Cardiac fibroblast (primary cell): Measurements from ENCODE around the gene ANKRD22.

Source experiments
- DNase-seq, 2 donors: peaks; one replicate each; pipeline versions ENCODE4 v3.0.0 to v3.0.0-alpha.2; 2010; ENCODE audit warnings: low read depth in 2 of 2
- H3K4me3 ChIP-seq, 2 donors: replicated peaks in 1 of 2; 1 replicate in 1 of 2; 2 replicates in 1 of 2; pipeline ENCODE4 v1.5.1; 2011; ENCODE audit warnings: low read depth in 2 of 2, low read length in 2 of 2, mild to moderate bottlenecking in 2 of 2, moderate library complexity in 1 of 2
- TF ChIP-seq, protein P1 (sequence below): IDR thresholded peaks from one replicate; pipeline ENCODE4 v1.5.1; 2011; ENCODE audit warnings: low read depth, mild to moderate bottlenecking, low read length, inconsistent platforms

ANKRD22 gene

DNA sequence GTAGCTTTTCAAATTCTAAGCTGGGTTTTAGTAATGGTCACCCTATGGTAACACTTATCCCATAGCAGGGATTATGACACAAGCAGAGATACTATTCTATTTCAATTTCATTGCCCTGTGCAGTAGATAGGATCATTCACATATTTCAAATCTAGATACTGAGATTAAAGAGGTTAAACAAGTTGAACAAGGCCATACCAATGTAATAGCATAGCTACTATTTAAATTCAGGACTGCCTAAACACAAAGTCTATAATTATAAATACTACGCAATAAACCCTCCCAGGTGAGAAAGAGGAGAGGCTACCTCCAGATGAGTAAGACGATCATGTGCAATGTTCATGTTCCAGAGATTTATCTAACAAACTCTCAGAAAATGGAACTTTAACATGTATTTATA is 48.0 kb downstream of the ANKRD22 start:
- H3K4me3 ChIP-seq, result no peak overlapping the region
- no peak for DNase-seq

DNA sequence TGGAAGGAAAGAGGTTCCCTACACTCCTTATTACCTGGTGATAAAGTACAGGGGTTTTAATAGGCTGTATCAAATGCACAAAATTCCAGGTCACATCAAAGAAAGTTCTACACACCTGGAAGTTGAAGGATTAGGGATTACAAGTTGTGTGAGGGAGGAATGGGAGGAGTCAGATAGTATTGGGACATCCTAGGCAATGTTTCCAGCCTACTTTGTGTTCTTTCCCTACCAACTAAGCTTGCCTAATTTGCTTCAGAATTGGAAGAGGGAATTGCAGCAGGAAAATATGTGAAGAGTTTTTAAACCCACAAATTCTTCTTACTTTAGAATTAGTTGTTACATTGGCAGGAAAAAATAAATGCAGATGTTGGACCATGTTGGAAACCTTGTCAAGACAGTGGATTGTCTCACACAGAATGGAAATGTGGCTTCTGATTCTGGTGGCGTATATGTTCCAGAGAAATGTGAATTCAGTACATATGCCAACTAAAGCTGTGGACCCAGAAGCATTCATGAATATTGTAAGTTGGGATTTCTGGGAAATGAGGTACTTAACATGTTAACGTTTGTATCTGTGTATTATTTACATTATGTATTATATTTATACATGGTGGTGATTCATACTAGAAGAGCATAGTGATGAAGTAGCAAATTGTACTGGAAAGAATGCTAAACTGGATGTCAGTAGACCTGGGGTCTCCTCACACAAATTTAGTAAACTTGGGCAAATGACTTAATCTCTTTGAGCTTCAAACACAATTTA is 48.9 kb downstream of the ANKRD22 start, which contains the start of gene LIPM:
TSS of gene LIPM (plus strand) at position 208 of the 763 bp plus-strand sequence. CDS start at position 375, 167 bp downstream.
- TF ChIP-seq, protein P1, sequence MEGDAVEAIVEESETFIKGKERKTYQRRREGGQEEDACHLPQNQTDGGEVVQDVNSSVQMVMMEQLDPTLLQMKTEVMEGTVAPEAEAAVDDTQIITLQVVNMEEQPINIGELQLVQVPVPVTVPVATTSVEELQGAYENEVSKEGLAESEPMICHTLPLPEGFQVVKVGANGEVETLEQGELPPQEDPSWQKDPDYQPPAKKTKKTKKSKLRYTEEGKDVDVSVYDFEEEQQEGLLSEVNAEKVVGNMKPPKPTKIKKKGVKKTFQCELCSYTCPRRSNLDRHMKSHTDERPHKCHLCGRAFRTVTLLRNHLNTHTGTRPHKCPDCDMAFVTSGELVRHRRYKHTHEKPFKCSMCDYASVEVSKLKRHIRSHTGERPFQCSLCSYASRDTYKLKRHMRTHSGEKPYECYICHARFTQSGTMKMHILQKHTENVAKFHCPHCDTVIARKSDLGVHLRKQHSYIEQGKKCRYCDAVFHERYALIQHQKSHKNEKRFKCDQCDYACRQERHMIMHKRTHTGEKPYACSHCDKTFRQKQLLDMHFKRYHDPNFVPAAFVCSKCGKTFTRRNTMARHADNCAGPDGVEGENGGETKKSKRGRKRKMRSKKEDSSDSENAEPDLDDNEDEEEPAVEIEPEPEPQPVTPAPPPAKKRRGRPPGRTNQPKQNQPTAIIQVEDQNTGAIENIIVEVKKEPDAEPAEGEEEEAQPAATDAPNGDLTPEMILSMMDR, result no peak
- no peak within 1 kb of the TSS for H3K4me3 ChIP-seq
- no peak for DNase-seq

More for the DNA sequence above, 48.0 kb downstream of the ANKRD22 start:
- TF ChIP-seq, protein P1, result no peak

DNA sequence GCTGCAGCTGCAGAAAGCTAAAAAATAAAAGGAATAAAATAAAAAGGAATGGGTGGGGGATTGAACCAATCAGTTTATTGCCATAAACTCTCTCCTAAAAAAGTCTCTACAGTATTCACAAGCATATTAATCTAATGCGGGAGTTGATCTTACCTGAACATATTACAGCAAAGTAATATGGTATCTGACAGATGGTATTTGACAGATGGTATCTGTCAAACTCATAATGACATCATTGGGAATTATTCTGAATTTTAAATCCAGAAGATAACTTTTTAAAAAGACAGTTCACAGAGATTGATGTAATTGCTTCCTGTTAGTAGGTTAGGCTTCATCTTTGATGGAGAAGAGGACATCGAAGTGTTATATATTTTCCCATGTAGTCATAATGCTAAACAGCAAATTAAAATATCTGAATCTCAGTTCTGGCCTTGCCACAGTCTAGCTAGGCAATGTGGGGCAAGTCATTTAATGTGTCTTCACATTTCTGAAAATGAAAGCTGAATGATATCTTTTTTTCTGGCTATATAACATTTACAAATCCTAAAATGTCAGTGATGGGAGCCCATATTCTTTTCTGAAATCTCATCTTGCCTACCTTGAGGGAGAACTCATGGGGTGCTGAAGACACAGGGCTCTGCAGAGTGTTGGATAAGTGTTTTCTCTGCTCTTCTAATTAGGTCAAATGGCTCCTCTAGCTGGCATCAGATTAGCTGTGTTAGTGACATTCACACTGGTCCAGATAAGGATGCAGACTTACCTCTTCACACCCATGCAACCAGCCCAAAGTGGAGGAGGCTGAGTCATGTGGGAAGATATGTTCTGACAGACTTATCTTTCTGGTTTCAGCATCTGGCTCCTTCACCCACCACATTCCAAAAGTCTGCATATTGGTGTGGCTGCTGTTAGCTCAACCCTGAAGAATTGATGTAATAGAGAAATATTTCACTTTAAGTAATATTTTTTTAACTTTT is 51.2 kb downstream of the ANKRD22 start:
- DNase-seq, result peak; percentile 56 to 77
- H3K4me3 ChIP-seq, result no peak overlapping the region
- TF ChIP-seq, protein P1, result no peak

DNA sequence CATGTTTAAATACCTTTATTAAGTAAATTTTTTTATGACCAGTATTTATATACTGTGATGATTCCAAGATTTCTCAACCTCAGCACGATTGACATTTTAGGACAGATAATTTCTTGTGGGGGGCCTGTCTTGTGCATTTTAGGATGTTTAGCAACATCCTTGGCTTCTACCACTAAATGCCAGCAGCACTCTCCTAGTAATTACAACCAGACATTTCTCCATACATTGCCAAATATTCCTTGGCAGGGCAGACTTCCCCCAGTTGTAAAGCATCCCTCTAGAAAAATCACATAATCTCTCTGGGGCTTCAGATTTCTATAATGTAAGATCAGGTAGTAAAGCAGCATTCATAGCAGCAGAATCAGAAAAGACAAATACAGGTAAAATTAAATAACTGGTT is 56.9 kb downstream of the ANKRD22 start:
- H3K4me3 ChIP-seq, result no peak overlapping the region
- TF ChIP-seq, protein P1, result no peak
- peak; percentile 22 to 73 for DNase-seq

DNA sequence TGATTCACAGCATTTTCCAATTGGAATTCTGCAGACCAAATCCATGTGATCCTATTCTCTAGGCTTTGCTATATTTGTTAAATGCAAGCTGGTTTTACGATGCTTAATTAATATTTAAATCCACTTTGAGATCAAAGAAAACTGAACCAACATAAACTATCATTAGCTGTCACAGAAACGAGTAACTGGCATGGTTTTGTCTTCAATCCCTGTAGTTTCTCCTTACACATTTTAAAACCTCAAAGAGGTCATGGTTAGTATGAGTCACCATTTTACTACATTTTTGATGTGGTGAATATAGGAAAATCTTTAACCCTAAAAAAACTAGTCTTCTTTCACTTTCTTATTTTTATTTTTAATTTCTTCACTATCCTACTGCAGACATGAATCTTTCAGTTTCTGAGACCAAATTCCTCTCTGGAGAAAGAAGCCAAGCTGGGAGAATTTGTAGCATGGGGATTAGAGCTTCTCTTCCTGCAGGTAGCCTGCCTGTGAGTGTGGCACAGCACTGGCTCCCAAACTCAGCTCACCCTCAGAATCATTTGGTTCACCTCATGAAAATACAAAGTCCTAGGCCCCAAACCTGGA is 57.8 kb downstream of the ANKRD22 start:
- no peak overlapping the region for H3K4me3 ChIP-seq
- TF ChIP-seq, protein P1, result no peak
- DNase-seq, result peak; percentile 46 to 61

DNA sequence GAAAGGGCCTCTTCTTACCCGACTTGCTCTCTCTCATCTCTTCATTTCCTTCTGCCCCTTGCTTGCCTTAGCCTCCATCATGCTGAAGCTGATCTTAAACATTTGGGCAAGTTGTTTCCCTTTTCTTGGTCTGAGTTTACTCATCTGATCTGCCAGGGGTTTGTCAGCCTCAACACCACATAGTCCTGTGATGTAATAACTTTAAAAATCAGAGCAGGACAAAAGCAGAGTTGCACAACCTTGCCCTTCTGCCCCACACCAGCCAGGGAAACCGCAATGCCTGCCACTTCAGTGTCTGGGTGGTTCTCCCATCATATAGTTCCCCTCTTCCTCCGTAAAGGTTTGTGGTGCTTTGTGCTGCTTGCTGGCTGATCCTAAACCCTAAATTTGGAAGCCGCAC is 59.0 kb downstream of the ANKRD22 start:
- peak; percentile 81 to 82 for DNase-seq
- H3K4me3 ChIP-seq, result no peak overlapping the region

More for the DNA sequence above, 59.0 kb downstream of the ANKRD22 start:
- TF ChIP-seq, protein P1, result no peak
